Stimulated activated CD4-positive, alpha-beta T cell treated with anti-CD3 and anti-CD28 coated beads, Interleukin-4, amount 100 ng/mL, for 24 hours (primary cell): ENCODE measurements around the gene EVC.

Experiments
- DNase-seq: peaks from one replicate; pipeline ENCODE4 v3.0.0-alpha.2; 2020

EVC gene

GRCh38 chr4:5757536-5757935 is 46.5 kb downstream of the EVC start:
- no peak for DNase-seq

DNA sequence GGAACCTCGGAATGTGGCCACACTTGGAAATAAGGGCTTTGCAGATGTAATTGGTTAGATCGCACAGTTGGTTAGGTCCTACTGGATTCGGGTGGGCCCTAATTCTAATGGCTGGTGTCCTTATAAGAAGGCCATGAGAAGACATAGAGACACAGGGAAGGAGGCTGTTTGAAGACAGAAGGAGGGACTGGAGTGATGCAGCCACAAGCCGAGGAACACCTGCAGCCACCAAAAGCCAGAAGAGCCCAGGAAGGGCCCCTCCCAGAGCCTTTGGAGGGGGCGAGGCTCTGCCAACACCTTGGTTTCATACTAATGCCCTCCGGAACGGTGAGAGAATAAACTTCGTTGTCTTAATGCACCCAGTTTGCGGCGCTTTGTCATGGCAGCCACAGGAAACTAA is 47.0 kb downstream of the EVC start:
- no peak for DNase-seq

GRCh38 chr4:5758741-5759140 is 47.7 kb downstream of the EVC start:
- DNase-seq: peak; percentile 57

DNA sequence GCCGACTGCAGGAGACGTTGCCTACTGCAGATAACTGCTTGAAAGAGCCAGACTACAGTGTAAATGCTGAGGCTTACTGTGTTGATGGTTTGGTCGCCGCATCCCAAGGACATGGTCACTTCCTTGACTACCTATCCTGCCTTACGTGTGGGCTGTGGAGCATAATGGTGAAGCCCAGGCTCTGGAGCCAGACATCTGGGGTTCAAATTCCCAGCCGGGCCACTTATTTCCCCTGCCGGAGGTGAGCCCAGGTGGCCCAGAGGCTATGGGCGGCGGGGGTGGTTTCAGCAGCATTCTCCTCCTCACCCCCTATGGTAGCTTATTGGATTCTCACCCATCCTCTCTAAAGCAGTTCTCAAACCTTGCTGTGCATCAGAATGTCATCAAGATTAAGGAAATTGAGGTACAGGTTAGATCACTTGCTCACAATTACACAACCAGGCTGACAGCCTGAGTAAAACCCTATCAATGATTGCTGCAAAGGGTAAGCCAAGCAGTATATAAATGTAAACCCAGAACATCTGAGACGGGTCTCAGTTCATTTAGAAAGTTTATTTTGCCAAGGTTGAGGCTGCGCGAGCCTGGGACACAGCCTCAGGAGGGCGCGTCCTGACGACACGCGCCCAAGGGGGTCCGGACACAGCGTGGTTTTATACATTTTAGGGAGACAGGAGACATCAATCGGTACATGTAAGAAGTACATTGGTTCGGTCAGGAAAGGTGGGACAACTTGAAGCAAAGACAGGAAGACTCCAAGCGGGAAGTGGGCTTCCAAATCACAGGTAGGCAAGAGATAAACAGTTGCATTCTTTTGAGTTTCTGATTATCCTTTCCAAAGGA is 48.5 kb downstream of the EVC start:
- no peak for DNase-seq

DNA sequence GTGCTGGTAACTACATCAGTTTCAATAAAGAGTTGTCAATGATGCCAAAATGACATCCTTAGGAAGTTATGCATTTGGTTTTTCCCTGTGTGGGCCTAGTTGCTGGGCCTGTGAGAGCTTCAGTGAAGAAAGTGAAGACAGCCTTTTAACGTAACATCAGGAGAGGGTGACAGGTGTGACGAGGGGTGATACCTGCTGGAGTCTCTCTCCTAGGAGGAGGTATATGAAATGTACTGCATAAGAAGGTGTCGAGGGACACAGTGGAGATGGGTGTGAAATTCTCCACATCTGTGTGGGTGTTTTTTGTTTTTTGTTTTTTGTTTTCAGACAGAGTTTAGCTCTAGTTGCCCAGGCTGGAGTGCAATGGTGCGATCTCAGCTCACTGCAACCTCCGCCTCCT is 49.2 kb downstream of the EVC start:
- DNase-seq: no peak

GRCh38 chr4:5760936-5761480 is 50.0 kb downstream of the EVC start:
- no peak for DNase-seq

GRCh38 chr4:5770051-5770450 is 59.0 kb downstream of the EVC start:
- no peak for DNase-seq

- DNase-seq: no peak
Observed at GRCh38 chr4:5772528-5773270, 61.7 kb downstream of the EVC start.

GRCh38 chr4:5773271-5773555 is 62.2 kb downstream of the EVC start:
- DNase-seq: no peak

DNA sequence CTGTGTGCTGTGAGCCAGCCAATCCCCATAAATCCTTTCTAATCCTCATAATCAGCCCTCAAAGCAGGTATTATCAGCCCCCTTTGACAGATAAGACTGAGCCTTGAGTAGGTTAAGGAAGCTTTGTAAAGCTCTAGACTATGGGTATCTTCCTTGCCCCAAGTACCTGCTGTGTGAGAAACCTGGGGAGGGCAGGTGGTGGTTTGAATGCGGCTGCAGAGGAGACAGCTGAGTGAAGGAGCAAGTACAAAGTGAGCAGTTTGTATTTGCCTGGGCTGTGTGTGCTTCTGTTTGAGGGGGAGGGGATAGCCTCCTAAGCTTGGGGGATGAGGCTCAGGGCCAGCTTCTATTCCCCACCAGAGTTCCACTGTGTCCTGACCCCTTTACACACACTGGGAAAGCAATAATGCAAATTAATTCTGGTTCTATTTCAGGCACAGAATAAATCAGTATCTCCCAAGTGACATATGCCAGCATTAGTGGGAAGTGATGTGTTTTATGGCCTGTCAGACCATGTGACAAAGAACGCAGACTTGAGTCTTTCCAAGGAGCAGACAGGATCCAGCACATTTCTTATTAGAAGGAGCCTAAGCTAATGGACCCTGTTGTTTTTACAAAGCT is 63.5 kb downstream of the EVC start:
- DNase-seq: no peak

DNA sequence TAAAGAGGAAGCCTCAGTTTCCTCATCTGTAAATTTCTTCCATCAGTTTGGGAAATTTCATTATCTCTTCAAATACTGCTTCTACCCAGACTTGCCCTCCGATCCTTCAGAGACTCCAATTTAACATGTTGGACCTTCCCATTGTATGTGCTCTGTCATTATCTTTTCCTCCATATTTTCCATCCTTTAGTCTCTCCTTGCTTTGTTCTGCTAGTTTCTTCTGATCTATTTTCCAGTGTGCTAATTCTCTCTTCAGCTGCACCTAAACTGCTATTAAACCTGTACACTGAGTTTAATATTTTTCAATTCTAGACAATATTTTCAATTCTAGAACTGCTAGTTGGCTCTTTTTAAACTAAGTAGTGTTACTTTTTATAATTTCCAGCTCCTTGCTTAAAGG is 65.5 kb downstream of the EVC start:
- DNase-seq: no peak

- no peak for DNase-seq
Observed at GRCh38 chr4:5780831-5781480, 70.0 kb downstream of the EVC start.

- no peak for DNase-seq
Observed at GRCh38 chr4:5781691-5782090, 70.7 kb downstream of the EVC start.

DNA sequence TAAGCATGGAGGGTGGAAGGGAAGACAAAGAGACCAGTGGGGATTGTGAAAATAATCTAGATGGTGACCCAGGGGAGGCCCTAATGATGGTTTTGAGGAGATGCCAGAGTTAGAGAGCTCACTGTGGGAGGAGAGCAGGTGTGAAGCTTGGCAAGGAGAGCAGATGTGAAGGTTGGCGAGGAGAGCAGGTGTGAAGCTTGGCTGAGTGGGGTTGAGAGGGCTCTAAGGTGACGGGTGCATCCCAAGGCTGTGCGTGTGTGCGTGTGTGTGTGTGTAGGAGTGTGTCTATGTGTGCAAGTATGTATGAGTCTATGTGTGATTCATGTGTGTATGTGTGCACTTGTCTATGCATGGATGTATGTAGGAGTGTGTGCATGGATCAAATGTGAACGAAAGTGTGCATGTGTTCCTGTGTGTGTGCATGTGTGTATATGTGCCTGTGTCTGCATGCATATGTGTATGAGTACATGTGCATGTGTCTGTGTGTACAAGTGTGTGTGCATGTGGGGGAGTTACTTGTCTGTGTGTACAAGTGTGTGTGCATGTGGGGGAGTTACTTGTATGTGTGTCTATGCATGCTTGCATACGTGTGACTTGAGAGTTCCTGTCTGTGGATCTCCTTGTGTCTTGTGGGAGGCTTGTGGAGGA is 72.0 kb downstream of the EVC start:
- no peak for DNase-seq

DNA sequence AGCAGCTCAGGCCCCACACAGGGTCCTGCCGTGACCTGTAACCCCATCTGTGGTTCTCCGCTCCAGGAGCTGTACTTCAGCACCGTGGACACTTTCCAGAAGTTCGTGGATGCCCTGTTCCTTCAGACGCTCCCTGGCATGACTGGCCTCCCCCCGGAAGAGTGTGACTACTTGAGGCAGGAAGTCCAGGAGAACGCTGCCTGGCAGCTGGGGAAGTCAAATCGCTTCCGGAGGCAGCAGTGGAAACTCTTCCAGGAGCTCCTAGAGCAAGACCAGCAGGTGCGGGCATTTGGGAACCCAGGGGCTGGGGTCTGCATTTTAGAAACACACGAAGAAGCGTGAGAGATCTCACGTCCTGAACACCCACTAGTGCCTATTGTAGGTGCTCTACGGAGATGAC is 72.5 kb downstream of the EVC start:
- DNase-seq: no peak

DNA sequence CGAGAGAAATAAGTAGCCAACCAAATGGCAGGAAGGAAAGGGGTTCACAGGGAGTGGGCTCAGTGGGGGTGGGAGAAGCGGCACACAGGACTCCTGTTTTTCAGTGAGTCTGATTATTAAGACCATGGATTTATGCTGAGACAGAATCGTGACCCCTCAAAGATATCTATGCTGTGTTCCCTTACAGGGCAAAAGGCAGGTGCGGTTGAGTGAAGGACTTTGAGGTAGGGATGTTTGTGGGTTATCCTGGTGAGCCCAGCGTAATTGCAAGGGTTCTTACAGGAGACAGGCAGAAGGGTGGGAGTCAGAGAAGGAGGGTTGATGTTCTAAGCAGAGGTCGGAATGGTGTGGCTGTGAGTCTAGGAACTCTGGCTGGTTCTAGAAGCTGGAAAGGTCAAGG is 73.0 kb downstream of the EVC start:
- no peak for DNase-seq

GRCh38 chr4:5784960-5785611 is 74.1 kb downstream of the EVC start:
- no peak for DNase-seq

GRCh38 chr4:5785806-5786680 is 75.0 kb downstream of the EVC start:
- no peak for DNase-seq

GRCh38 chr4:5787311-5787710 is 76.3 kb downstream of the EVC start:
- DNase-seq: no peak

DNA sequence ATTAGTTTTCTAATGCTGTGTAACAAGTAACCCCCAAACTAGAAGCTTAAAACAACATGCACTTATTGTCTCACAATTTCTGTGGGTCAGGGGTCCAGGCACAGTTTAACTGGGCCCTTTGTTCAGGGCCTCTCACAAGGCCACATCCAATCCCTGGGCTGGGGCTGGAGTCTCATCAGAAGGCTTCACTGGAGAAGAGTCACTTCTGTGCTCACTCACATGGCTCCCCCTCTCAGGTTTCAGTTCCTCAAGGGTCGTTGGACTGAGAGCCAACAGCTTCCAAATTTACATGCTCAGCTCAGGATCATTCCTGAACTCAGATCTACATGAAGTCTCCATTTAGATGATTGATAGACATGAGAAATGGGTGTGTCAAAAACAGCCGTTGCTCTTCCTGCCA is 77.1 kb downstream of the EVC start:
- DNase-seq: no peak

- DNase-seq: no peak
Observed at GRCh38 chr4:5789141-5789540, 78.1 kb downstream of the EVC start.

DNA sequence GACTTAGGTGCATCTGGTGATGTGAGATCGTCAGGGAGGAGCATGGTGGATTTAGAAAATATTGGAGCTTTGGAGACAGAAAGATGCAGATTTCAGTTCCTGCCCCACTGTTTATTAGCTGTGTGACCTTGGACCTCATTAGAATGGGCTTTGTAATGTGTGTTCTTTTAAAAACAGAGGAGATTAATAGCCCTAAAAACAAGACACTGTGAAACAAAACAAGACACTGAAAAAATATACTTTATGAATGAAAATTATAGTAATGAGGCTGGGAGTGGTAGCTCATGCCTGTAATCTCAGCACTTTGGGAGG is 79.5 kb downstream of the EVC start:
- DNase-seq: no peak
